HG03196 (cell line): ENCODE results near the gene BBS12.

Experiments used
- ATAC-seq: cut with Tn5 transposase; IDR thresholded peaks from one replicate; pipeline ENCODE4 v1.9.1; 2021; ENCODE audit not compliant: unreplicated experiment

BBS12 gene

DNA sequence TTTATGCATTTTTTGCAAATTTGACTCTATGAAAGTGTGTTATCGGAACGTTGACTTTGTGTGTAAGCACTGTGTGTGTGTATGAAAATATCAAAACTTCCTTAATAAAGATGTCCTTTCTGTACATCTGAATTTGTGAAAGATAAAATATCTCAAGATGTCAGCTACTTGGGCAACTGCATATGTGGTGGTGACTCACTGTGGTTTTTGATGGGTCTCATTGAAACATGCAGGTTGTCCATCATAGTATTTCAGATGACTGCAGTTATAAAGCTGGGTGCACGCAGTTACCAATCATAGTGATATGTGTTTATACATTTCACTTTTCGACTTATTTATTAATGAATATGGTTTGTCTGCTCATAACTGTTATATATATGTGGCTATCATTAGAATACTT is 19.7 kb upstream of the BBS12 start:
- ATAC-seq = no peak

DNA sequence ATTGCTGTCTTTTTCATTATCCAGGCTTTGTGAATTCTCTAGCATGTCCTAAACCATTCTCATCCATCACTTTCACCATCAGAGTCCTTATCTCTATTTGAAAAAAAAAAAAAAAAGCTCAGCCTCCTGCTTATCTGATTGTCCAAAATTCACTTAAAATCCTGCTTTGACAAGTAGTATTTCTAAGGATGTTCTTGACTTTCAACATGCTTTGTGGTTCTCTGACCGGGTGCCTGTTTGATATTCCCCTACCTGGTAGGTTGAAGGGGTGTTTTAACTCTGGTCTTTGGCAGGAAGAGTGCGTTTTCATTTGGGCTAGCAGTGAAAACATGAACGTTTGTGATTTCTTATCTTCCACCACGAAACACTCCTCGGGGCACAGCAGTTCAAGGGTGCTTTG is 17.3 kb upstream of the BBS12 start:
- ATAC-seq = no peak

DNA sequence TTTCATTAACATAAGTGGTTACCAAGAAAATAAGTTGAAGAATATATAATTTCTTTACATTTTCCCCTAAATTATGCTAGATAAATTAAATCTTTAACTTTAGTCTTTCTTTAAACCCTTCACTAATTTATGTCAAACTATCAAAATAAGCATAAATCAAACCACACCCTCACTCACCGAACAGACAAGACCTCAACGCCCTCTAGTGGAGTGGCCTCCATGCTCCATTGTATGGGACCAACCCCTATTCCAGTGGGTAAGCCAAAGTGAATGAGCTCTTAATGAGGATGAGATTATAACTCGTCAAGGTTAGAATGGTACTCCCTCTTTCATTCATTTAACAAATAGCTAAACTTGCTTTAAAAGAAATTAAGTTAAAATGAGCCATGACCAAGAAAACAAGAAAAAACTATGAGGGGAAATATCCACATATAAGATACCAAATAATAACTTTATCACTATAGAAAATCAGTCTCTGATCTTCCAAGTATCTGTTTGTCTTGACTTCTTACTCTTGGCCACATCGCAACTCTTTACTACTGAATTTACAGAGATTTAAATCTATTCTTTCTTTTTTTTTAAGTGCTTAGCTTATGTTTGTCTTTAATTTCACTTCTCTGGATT is 15.6 kb upstream of the BBS12 start:
- peak; percentile 82 for ATAC-seq

DNA sequence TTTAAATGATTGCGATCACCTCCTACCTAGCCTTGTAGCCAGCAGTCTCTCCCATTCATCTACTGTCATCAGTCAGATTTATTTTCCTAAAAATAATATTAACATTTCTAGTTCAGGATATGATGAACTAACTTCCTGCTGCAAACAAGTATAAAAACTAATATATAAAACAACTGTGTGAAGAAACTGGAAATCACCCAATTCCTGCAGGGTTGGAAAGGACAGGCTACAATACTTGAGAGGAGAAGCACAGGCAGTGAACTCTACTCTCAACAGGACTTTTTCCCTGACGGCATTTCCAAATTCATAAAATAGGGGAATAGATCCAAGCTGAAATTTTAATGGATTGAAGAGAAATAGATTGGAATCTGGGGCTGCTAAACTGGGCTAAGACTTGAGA is 14.2 kb upstream of the BBS12 start:
- ATAC-seq = no peak

DNA sequence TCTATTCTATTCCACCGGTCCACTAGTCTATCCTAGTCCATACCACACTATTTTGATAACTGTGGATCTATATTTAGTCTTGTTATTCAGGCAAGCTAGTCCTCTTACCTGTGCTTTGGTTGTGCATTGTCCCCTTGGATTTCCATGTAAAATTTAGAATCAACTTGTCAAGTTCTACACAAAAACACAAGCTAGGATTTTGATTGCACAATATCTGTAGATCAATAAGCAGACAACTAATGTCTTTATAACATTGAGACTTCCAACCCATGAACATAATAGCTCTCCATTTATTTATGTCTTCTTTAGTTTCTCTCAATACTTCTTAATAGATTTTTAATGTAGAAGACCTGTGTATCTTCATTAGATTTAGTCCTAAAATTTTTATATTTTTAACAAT is 10.2 kb upstream of the BBS12 start:
- ATAC-seq = no peak

DNA sequence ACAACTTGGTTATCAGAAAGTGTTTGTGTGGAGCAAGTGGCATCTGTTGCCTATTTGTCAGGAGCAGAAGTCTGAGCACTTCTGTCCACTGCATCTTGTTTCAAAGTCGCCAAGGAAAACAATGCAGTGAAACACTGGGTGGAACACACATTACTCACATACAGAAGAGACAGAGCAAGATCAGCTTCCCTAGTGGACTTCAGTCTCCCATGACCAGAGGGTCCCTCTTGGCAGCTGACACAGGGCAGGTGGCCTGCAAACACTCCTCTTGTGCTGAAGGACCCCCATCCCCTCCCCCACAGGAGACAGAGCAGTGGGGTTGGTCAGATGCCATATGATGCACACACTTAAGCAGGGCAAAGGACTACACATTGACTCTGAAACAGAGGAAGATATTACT is 3.6 kb upstream of the BBS12 start:
- ATAC-seq = no peak

DNA sequence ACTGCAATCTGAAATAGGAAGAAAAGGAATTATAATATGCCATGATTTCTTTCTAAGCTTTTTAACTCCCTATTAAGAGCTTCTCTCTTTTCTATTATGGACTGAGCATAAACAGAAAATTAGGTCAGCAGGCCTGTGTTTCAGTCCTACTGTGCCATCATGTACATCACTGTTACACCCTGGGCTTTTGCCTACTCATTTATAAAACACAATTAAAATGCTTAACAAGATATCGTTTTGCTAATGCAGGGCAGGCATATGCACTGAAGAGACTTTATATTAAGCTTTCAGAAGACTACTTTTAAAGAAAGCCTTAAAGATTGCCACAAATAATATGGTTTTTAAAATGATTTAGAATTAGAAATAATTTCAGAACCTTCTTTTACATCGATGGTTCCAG is 828 bp upstream of the BBS12 start:
- no peak for ATAC-seq

DNA sequence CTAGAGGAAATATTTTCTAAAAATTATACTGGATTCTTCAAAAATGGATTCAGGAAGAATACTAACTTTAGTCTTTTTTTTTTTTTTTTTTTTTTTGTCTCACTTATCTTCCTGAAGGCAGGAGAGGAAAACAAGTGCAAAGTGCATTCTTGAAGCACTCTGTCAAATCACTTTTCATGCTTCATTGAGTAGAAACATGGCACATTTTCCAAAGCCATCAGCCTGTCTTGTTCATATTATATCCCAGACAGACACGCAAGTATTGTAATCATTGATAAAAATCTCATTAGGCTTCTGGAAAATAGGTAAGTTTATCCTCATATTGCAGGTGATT is 1.2 kb downstream of the BBS12 start:
- no peak for ATAC-seq

DNA sequence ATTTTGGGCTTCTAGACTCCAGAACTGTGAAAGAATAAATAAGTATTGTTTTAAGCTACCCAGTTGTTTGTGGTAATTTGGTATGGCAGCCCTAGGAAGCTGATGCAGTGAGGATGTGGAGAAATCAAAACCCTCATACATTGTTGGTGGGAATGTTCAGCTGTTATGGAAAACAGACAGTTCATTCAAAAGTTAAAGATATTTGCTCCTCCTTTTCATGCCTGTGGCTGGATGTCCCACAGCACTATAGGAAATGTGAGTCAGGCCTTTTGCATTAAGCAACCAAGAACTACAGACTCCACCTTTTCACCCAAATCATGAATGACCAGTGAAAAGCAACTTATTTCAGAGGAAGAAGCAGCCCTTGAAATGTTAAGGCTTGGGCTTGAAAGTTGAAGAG is 6.7 kb downstream of the BBS12 start:
- ATAC-seq = no peak

DNA sequence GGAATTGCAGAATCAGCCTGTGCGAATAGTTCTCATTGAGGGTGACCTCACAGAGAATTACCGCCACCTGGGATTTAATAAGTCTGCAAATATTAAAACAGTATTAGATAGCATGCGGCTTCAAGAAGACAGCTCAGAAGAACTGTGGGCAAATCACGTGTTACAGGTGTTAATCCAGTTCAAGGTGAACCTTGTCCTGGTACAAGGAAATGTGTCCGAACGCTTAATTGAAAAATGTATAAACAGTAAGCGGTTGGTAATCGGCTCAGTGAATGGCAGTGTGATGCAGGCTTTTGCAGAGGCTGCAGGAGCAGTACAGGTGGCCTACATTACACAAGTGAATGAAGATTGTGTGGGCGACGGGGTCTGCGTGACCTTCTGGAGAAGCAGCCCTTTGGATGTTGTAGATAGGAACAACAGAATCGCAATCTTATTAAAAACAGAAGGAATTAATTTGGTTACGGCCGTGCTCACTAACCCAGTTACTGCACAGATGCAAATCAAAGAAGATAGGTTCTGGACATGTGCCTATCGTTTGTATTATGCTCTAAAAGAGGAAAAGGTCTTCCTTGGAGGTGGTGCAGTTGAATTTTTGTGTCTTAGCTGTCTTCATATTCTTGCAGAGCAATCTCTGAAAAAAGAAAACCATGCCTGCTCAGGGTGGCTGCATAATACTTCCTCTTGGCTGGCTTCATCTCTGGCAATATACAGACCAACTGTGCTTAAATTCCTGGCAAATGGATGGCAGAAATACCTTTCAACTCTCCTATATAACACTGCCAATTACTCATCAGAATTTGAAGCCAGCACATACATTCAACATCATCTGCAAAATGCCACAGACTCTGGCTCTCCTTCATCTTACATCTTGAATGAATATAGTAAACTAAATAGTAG is 10.7 kb downstream of the BBS12 start:
- ATAC-seq = no peak

DNA sequence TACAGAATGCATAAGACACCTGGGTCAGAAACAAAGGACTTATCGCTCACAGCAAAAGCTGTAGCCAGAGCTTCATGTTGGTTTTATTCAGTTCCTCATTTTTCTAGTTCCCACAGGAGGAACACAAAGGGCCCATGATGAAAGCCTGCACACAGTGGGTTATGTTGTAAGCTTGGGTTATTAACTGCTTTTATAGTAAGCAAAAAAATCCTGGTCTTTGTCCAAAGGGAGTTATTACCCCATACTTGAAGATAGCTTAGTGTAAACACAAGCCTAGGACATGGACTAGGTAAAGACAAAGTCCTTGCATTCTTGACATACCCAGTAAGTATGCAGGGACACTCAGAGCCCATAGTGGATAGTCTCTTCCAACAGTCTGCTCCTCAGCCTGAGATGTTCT is 11.7 kb downstream of the BBS12 start:
- ATAC-seq = no peak

DNA sequence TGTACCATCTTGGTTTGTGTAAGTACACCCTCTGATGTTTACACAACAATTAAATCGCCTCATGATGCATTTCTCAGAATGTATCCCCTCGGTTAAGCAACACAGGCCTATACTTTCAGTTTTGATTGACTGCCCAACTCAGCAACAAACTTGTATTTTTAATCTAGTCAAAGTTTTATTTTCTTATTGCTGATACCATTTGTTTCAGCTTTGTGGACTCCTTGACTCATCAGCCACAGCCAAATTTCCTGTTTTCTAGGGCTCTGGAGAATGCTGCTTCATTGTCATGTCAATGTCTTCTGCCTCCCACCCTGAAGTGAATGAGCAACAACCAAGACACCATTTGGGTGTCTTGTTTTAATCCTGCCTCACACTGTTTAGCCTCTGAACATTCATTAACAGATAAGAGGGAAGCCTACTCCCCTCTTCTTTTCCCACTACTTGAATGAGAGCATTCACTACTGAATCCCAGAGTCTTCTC is 14.0 kb downstream of the BBS12 start:
- ATAC-seq = no peak

DNA sequence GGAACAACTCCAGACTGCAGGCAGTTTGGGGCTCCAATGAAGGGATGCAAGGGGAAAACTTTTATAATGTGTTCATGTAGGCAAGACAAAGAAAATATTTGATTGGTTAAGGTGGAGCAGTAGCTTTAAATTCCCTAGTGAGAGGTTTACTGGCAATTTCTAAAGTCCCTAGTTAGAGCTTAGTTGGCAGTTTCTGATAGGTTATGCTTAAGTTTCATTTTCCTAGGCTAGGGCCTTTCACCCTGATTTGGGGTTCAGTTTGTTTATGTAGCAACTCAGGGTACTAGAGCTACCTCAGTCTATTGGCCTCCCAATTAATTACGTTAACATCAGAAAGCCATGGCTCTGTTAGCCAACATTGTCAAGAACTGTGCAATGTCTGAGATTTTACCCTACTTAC is 14.6 kb downstream of the BBS12 start:
- ATAC-seq = no peak

DNA sequence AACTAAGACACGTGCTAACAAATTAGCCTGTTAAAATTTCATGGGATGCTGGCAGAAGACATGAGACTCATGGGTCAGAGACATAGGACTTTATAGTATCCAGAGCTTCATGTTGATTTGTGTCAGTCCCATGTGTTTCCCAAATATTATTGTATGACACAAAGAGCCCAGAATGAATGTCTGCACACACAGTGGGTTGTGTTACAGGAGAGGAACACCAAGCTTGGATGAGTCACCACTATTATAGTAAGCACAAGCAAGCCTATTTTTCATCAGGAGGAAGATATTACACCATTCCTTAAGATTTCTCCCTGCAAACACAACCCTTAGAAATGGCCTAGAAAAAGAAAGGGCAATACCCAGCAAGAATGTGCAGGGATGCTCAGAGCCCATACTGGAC is 15.4 kb downstream of the BBS12 start:
- ATAC-seq = no peak

DNA sequence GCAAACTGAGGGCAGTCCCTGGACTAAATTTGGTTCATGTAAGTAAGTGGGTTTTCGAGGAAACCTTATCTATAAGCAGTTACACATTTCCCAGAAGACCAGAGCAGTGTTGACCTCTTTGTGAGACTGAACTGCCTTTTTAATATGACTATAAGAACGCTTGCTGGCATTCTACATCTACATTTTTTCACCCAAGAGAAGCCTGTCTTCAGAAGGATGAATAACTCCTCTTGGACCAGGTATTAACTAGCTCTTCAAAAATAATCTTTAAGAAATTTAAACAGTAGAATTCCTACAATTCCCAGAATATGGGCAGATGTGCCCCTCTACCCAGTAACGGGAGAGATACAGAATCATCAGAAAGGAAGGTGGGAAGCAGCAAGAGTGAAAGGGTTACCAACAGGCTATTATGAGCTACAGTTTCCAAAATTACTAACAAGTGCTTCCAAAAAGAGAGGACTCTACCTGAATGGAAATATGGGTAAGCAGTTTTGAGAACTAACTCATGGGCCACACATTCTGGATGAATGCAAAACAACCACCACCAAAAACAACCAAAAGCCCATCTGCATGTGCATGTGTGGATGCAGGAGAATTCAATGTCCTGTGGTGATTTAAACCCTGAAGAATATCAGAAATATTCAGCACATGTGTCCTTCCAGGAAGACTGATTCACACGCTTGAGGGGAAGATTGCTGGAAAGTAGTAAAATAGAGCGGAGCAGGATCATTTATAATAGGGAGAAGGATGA is 17.4 kb downstream of the BBS12 start:
- no peak for ATAC-seq

DNA sequence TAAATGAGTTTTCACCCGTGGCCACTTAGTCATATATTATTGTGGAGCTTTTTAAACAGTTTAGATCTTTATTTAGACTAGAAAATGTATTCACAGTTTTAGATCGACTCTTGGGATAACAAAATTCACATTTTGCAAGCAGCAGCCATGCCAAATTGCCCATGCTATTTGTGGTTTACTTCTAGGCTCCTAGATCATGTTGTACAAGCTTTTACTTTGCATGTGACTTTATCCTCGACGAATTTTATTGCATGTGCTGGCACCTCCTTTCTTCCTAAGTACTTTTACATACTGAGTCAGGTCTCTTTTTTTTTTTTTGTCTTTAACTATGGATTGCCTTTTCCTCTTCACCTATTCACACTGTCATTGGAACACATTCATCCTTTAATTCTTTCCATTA is 23.2 kb downstream of the BBS12 start:
- no peak for ATAC-seq

DNA sequence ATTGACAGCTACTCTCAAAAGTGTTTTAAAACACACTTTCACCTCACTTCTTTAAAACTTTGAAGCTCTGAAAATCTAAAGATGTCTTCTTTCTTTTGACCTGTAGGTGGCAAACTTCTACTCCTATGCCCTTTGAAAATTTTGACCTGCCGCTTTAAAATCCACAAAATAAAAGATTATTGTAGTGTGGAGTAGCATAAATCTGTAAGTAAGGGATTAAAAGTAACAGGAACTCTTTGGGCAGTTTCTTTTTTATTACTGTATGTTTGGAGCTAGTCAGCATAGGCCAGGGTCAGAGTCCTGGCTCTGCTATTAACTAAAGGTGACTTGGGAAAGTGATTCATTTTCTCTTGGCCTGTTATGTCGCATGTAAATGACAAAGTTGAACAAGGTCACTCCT is 25.5 kb downstream of the BBS12 start:
- no peak for ATAC-seq

DNA sequence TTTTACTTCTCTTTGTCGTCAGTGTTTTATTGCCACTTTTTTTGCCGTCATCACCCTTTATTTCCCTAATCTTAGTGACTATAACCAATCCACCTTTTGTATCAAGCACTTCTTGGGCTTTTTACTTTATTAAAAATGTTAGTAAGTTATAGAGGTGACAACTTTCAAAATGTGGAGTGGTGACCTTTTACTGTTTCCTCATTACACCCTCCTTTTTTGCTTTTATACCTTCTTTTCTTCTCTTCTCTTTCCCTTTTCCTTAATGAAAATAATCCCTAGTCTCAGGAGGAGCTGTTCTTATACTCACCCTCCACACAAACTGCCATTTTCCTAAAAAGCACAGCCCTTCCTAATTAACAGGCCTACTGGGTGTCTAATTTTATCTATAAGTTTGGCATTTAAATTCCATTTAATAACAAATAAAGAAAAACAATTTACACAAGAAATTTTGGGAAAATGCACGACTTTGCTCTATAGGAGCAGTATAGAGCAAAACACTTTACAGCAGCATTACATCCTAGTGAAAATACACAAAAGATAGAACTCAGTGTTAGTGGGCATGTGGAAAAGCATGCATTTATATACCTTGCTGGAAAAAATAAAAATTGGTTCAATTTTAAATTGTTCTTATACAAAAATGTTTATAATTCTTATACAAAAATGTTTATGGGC is 27.3 kb downstream of the BBS12 start:
- ATAC-seq = no peak

DNA sequence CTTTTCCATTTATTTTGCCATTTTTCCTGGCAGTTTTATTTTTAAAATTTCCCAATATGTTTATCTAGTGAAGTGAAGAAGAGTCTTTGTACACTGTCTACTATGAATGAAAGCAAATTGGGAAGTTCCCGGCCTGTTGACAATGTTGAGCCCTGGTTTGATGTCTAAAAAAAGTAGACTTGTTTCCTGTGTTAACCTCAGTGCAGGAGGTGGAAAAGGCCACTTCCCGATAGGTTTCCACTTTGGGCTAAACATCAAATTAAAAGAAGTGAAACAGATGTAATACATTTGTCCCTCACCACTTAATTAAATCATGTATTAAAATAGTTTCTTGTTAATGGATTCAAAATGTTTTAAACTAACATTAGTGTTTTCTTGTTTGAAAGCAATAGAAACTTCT is 30.0 kb downstream of the BBS12 start:
- ATAC-seq = peak; percentile 42

DNA sequence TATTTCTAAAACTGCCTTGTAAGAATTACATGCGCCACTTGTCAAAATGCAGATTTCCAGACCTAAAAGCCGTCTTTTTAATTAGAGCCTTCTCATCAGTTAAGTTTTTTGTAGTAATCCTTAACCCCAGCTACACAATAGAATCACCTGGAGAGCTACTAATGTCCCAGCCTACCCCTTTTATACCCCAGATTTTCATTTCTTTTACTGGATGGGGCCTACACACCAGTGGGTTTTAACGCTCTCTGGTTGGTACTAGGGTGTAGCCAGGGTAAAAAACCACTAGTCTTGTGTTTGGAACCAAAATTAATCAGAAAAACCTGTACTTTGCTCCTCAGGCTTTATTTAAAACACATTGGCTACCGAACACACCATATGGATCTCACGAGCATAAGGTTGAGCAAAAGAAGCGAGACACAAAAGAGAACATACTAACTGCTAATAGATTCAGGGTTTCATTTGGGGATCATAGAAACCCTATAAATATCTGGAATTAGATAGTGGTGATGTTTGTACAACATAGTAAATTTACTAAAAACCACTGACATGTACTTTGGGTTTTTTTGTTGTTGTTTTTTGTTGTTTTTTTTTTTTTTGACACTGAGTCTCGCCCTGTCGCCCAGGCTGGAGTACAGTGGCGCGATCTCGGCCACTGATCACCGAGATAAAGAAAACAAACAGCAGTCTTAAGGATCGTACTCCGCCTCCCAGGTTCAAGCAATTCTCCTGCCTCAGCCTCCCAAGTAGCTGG is 30.6 kb downstream of the BBS12 start:
- ATAC-seq = no peak
